ENCODE data around the gene ZNF14.
"Not testable (repeated sequence)": the region's sequence is repeated elsewhere in the genome, so short reads cannot be mapped to it uniquely, and the experiment has no call there.

The ZNF14 gene

GRCh38 chr19:19732579-19733501 is at the start of gene ZNF14:
Gene ZNF14 (minus strand): TSS chr19:19733112. CDS start chr19:19732958, 154 bp downstream.
- peak; percentile 93 for DNase-seq (ENCODE audit: low spot score)

GRCh38 chr19:19781791-19782190 is 48.9 kb upstream of the ZNF14 start:
- DNase-seq (ENCODE audit: low spot score): not testable (repeated sequence)

GRCh38 chr19:19778666-19779065 is 45.8 kb upstream of the ZNF14 start:
- DNase-seq (ENCODE audit: low spot score): no peak

GRCh38 chr19:19777692-19778091 is 44.8 kb upstream of the ZNF14 start:
- no peak for DNase-seq (ENCODE audit: low spot score)

GRCh38 chr19:19776206-19777008 is 43.5 kb upstream of the ZNF14 start:
- DNase-seq (ENCODE audit: low spot score): peak; percentile 92

- no peak for DNase-seq (ENCODE audit: low spot score)
These were observed 42.9 kb upstream of the ZNF14 start for GRCh38 chr19:19775891-19776205.

GRCh38 chr19:19774354-19775033 is 41.6 kb upstream of the ZNF14 start:
- no peak for DNase-seq (ENCODE audit: low spot score)

- not testable (repeated sequence) for DNase-seq (ENCODE audit: low spot score)
These were observed 39.1 kb upstream of the ZNF14 start for GRCh38 chr19:19771963-19772362.

- DNase-seq (ENCODE audit: low spot score): not testable (repeated sequence)
These were observed 37.1 kb upstream of the ZNF14 start for GRCh38 chr19:19769971-19770370.

GRCh38 chr19:19758164-19758563 is 25.3 kb upstream of the ZNF14 start:
- no peak for DNase-seq (ENCODE audit: low spot score)

- no peak for DNase-seq (ENCODE audit: low spot score)
These were observed 20.0 kb upstream of the ZNF14 start for GRCh38 chr19:19752760-19753403.

GRCh38 chr19:19751846-19752245 is 18.9 kb upstream of the ZNF14 start:
- no peak for DNase-seq (ENCODE audit: low spot score)

- DNase-seq (ENCODE audit: low spot score): no peak
These were observed 18.2 kb upstream of the ZNF14 start for GRCh38 chr19:19750842-19751790.

- no peak for DNase-seq (ENCODE audit: low spot score)
These were observed 17.3 kb upstream of the ZNF14 start for GRCh38 chr19:19749908-19750841.

GRCh38 chr19:19749117-19749907 is 16.4 kb upstream of the ZNF14 start:
- no peak for DNase-seq (ENCODE audit: low spot score)

- DNase-seq (ENCODE audit: low spot score): no peak
These were observed 15.5 kb upstream of the ZNF14 start for GRCh38 chr19:19748249-19748938.

- DNase-seq (ENCODE audit: low spot score): no peak
These were observed 14.7 kb upstream of the ZNF14 start for GRCh38 chr19:19747357-19748220.
